Measurements from ENCODE around the gene ETFA. TPM values are rescaled to one million over a fixed set of nuclear protein-coding genes. Genes with fewer than 3 reads are reported as not detected.

The ETFA gene
- total and polyA plus RNA-seq, 10 of the 15 experiments (the other 5 are each of a cell fraction or from before 2014, with no cell fraction given): 114 to 331 (median 152) TPM

GRCh38 chr15:76181705-76182107 lies 129.6 kb downstream of the ETFA start (continued):
- peak; percentile 28 for TF ChIP-seq CUX1 (IDR thresholded peaks at IDR 0.05; ENCODE audit: insufficient replicate concordance, low read depth, low read length)
- peak; percentile 82 for TF ChIP-seq CREB1 (IDR thresholded peaks at IDR 0.05; ENCODE audit: low read depth)
- no peak for TF ChIP-seq ASH2L (IDR thresholded peaks at IDR 0.05; ENCODE audit: borderline replicate concordance, low read depth)
- TF ChIP-seq RELB (IDR thresholded peaks at IDR 0.05; ENCODE audit: low read depth): 0 out of 2 replicates have a peak, but pooled peaks have one; percentile 17
- 0 out of 2 replicates have a peak, but pooled peaks have one; percentile 51 for TF ChIP-seq DPF2 (IDR thresholded peaks at IDR 0.05)
- TF ChIP-seq NFIC (IDR thresholded peaks at IDR 0.05; ENCODE audit: low read depth, low read length): peak; percentile 82; the same call in 1 of the 2 replicates
- no peak for TF ChIP-seq NFYA (IDR thresholded peaks at IDR 0.05; ENCODE audit: borderline replicate concordance, low read depth, low read length)
- no peak for TF ChIP-seq NR2F1 (conservative IDR thresholded peaks at IDR 0.05)
- peak; percentile 47 to 70; a peak in 2 of 4 replicates for TF ChIP-seq EP300 (IDR thresholded peaks at IDR 0.05; ENCODE audit: borderline replicate concordance in 1 of 2, control insufficient read depth in 1 of 2, low read depth in 2 of 2, low read length in 2 of 2)
- no peak for TF ChIP-seq SMARCA5 (IDR thresholded peaks at IDR 0.05)
- no peak for TF ChIP-seq TARDBP (IDR thresholded peaks at IDR 0.05; ENCODE audit: borderline replicate concordance)
- peak; percentile 58; the same call in 1 of the 2 replicates for TF ChIP-seq TCF12 (IDR thresholded peaks at IDR 0.05; ENCODE audit: low read depth, low read length)
- TF ChIP-seq PBX3 (IDR thresholded peaks at IDR 0.05; ENCODE audit: insufficient replicate concordance, low read depth, low read length): no peak
- TF ChIP-seq TBL1XR1 (IDR thresholded peaks at IDR 0.05; ENCODE audit: low read depth, low read length): peak; percentile 79; the same call in 1 of the 2 replicates
- 0 out of 2 replicates have a peak, but pooled peaks have one; percentile 3 for TF ChIP-seq SMC3 (IDR thresholded peaks at IDR 0.05; ENCODE audit: borderline replicate concordance, low read length)
- no peak for TF ChIP-seq MLLT1 (IDR thresholded peaks at IDR 0.05)
- TF ChIP-seq NR2C1 (IDR thresholded peaks at IDR 0.05): no peak
- peak; percentile 23; the same call in 1 of the 2 replicates for TF ChIP-seq PML (IDR thresholded peaks at IDR 0.05; ENCODE audit: low read length)
- TF ChIP-seq CHD4 (IDR thresholded peaks at IDR 0.05): no peak
- TF ChIP-seq SREBF2 (IDR thresholded peaks at IDR 0.05; ENCODE audit: low read length): no peak
- TF ChIP-seq IKZF1 (conservative IDR thresholded peaks at IDR 0.05): peak; percentile 54
- peak; percentile 92 for TF ChIP-seq JUNB (IDR thresholded peaks at IDR 0.05)
- no peak for TF ChIP-seq CBX3 (IDR thresholded peaks at IDR 0.05; ENCODE audit: borderline replicate concordance, low read depth)

All from GM12878 (cell line).